Sigmoid colon (tissue), 7 donors: ENCODE data around the gene HBG1. TPM values are rescaled to one million over a fixed set of nuclear protein-coding genes. Genes with fewer than 3 reads are reported as not detected.

Experiments used
- DNase-seq: peaks from one replicate; pipeline ENCODE4 v3.0.0-alpha.2; 2019
- H3K27ac ChIP-seq, 4 donors: fragments of 200-600 bp; sonication (generic); one replicate each; pipeline ENCODE4 v1.5.1; 2016 to 2019; ENCODE audit warnings: mild to moderate bottlenecking in 1 of 4
- H3K27me3 ChIP-seq, 3 donors: fragments of 200-600 bp; sonication (generic); one replicate each; pipeline ENCODE4 v1.5.1; 2019; ENCODE audit warnings: mild to moderate bottlenecking in 1 of 3
- H3K36me3 ChIP-seq, 4 donors: fragments of 200-600 bp; sonication (generic); one replicate each; pipeline ENCODE4 v1.5.1; 2016 to 2019
- H3K4me1 ChIP-seq, 4 donors: fragments of 200-600 bp; sonication (generic); one replicate each; pipeline ENCODE4 v1.5.1; 2017 to 2019
- H3K4me3 ChIP-seq, 4 donors: fragments of 200-600 bp; sonication (generic); one replicate each; pipeline ENCODE4 v1.5.1; 2017 to 2019; ENCODE audit warnings: mild to moderate bottlenecking in 2 of 4, moderate library complexity in 1 of 4
- H3K9me3 ChIP-seq, 4 donors: fragments of 200-600 bp in 3 of 4; sonication (generic) in 3 of 4; one replicate each; pipeline versions ENCODE4 v1.5.1 to v1.6.1; 2013 to 2019
- EP300 ChIP-seq, 4 donors: sonication (generic); formaldehyde crosslinking; IDR thresholded peaks; one replicate each; pipeline ENCODE4 v1.6.1; 2017; ENCODE audit warnings: antibody characterized with exemption in 4 of 4
- POLR2A ChIP-seq, 2 donors: fragments of 450-650 bp; IDR thresholded peaks; one replicate each; pipeline ENCODE4 v1.6.1; 2016; ENCODE audit warnings: antibody characterized with exemption in 2 of 2, mild to moderate bottlenecking in 2 of 2, moderate library complexity in 2 of 2
- POLR2AphosphoS5 ChIP-seq, 4 donors: sonication (generic); formaldehyde crosslinking; IDR thresholded peaks; one replicate each; pipeline ENCODE4 v1.6.1; 2017; ENCODE audit warnings: antibody characterized with exemption in 4 of 4
- WGBS, 2 donors: extraction: QIAGEN DNeasy Blood & Tissue Kit; methylation state at CpG; one replicate each; pipeline ENCODE4 v1.1.7; 2013; 5-methylcytosine and 5-hydroxymethylcytosine counted together
- intact Hi-C: fragments of 100-400 bp; cut with DNase I; formaldehyde crosslinking; loops from one replicate; pipeline ENCODE4 v1.15.1; 2023
- polyA plus RNA-seq, 3 donors: library from polyadenylated mRNA; stranded (reverse); fragments of 200-250 nt; gene quantifications; one replicate each; pipeline ENCODE4 v1.2.3, GENCODE V29; 2013
- total RNA-seq, 4 donors: library from RNA; depleted of rRNA; stranded (reverse); fragments of >200 nt; gene quantifications; one replicate each; pipeline ENCODE4 v1.1.0, GENCODE V29; 2016
- TF ChIP-seq, protein P1 (sequence below), 4 experiments: fragments of 450-650 bp in 3 of 4; fragments of 200-600 bp in 1 of 4; IDR thresholded peaks; one replicate each; pipeline ENCODE4 v1.5.1; 2016 to 2019; ENCODE audit warnings: antibody characterized with exemption in 4 of 4, mild to moderate bottlenecking in 3 of 4, moderate library complexity in 2 of 4
- donor health status: healthy with polysubstance abuse.
- donor health status: Bipolar disorder and iron deficiency.
- donor health status: healthy.

The HBG1 gene
- total and polyA plus RNA-seq, 7 donors: not detected

GRCh38 chr11:5242933-5243815, 6.5 kb downstream of the HBG1 start:
- 63 to 70% methylated on average over 7 of the region's 7 CpGs for WGBS, 2 donors
- no peak for DNase-seq

GRCh38 chr11:5242208-5242607, 7.4 kb downstream of the HBG1 start:
- TF ChIP-seq POLR2AphosphoS5 (IDR thresholded peaks at IDR 0.05) (no peak), EP300 (IDR thresholded peaks at IDR 0.05) (no peak), POLR2A (IDR thresholded peaks at IDR 0.05) (no peak)
- TF ChIP-seq, protein P1, sequence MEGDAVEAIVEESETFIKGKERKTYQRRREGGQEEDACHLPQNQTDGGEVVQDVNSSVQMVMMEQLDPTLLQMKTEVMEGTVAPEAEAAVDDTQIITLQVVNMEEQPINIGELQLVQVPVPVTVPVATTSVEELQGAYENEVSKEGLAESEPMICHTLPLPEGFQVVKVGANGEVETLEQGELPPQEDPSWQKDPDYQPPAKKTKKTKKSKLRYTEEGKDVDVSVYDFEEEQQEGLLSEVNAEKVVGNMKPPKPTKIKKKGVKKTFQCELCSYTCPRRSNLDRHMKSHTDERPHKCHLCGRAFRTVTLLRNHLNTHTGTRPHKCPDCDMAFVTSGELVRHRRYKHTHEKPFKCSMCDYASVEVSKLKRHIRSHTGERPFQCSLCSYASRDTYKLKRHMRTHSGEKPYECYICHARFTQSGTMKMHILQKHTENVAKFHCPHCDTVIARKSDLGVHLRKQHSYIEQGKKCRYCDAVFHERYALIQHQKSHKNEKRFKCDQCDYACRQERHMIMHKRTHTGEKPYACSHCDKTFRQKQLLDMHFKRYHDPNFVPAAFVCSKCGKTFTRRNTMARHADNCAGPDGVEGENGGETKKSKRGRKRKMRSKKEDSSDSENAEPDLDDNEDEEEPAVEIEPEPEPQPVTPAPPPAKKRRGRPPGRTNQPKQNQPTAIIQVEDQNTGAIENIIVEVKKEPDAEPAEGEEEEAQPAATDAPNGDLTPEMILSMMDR (IDR thresholded peaks at IDR 0.05): no peak
- WGBS, 2 donors: 66 to 70% methylated on average over 2 of the region's 2 CpGs
- no peaks in the 10 kb centered on the region for H3K36me3 ChIP-seq
- intact Hi-C loops: no loop called here
- H3K27me3 ChIP-seq: no peaks in the 10 kb centered on the region
- DNase-seq: no peak
- H3K27ac ChIP-seq: no peak overlapping the region
- H3K4me1 ChIP-seq: no peaks in the 10 kb centered on the region
- H3K4me3 ChIP-seq: no peak overlapping the region
- H3K9me3 ChIP-seq: no peaks in the 10 kb centered on the region

More at GRCh38 chr11:5242933-5243815, 6.5 kb downstream of the HBG1 start:
- Histone ChIP-seq H3K27ac (no peak overlapping the region), H3K9me3 (no peaks in the 10 kb centered on the region), H3K4me3 (no peak overlapping the region), H3K36me3 (no peaks in the 10 kb centered on the region), H3K27me3 (no peaks in the 10 kb centered on the region), H3K4me1 (no peaks in the 10 kb centered on the region)
- TF ChIP-seq POLR2A (IDR thresholded peaks at IDR 0.05): no peak
- TF ChIP-seq, protein P1 (IDR thresholded peaks at IDR 0.05): no peak
- no peak for TF ChIP-seq POLR2AphosphoS5 (IDR thresholded peaks at IDR 0.05)
- no peak for TF ChIP-seq EP300 (IDR thresholded peaks at IDR 0.05)
- intact Hi-C loops: no loop called here

GRCh38 chr11:5241458-5241857, 8.2 kb downstream of the HBG1 start:
- DNase-seq: no peak
- Histone ChIP-seq H3K4me1 (no peaks in the 10 kb centered on the region), H3K4me3 (no peak overlapping the region), H3K9me3 (no peaks in the 10 kb centered on the region), H3K36me3 (no peaks in the 10 kb centered on the region), H3K27me3 (no peaks in the 10 kb centered on the region), H3K27ac (no peak overlapping the region)
- intact Hi-C loops: no loop called here
- 57 to 68% methylated on average over 3 of the region's 3 CpGs for WGBS, 2 donors
- TF ChIP-seq POLR2A (IDR thresholded peaks at IDR 0.05) (no peak), POLR2AphosphoS5 (IDR thresholded peaks at IDR 0.05) (no peak)

DNA sequence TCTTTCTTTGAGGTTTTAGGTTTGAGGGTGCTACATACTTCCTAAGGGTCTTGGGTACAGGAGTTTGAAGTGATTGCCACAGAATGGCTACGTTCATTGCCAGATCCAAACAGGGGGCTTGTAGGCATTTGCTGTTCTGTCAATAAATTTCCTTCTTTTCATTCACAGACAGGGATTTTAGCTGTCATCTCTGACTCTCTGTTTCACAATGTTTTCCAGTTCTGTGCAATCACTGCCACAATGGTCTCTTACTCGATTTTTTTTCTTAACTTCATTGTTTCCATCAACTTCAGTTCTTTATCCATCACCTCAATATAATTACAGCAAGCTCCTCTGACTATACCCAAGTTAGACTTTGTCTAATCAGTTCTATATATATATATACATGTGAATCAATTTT, 9.2 kb downstream of the HBG1 start:
- TF ChIP-seq POLR2A (IDR thresholded peaks at IDR 0.05) (no peak), POLR2AphosphoS5 (IDR thresholded peaks at IDR 0.05) (no peak), EP300 (IDR thresholded peaks at IDR 0.05) (no peak)
- TF ChIP-seq, protein P1 (IDR thresholded peaks at IDR 0.05): no peak
- Histone ChIP-seq H3K27me3 (no peaks in the 10 kb centered on the region), H3K27ac (no peak overlapping the region), H3K4me3 (no peak overlapping the region), H3K9me3 (no peaks in the 10 kb centered on the region), H3K4me1 (no peaks in the 10 kb centered on the region), H3K36me3 (no peaks in the 10 kb centered on the region)
- no peak for DNase-seq
- intact Hi-C loops: no loop called here
- 50 to 69% methylated on average over 2 of the region's 2 CpGs for WGBS, 2 donors

DNA sequence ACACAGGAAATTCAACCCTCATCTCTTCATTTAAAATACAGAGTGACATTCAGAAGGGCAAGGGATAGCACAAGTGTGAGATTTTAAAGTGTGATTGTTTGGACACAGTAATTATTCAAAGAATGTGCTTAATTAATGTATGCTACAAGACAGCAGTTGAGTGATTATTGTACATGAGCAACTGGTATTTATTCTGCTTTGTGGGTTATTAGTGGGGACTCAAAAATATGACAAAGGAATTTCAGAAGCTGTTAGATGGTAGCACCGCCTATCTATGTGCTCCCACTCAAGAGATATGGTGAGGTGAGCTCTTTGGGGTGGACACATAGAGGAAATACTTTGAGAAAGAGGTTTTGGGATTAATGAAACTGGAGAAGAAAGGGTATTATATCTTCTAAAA, 9.6 kb downstream of the HBG1 start:
- WGBS, 2 donors: 82 to 86% methylated on average over 1 of the region's 1 CpG
- H3K27me3 ChIP-seq: no peaks in the 10 kb centered on the region
- H3K27ac ChIP-seq: no peak overlapping the region
- no peaks in the 10 kb centered on the region for H3K36me3 ChIP-seq
- H3K4me1 ChIP-seq: no peaks in the 10 kb centered on the region
- no peak for DNase-seq
- TF ChIP-seq, protein P1 (IDR thresholded peaks at IDR 0.05): no peak
- TF ChIP-seq POLR2AphosphoS5 (IDR thresholded peaks at IDR 0.05) (no peak), EP300 (IDR thresholded peaks at IDR 0.05) (no peak), POLR2A (IDR thresholded peaks at IDR 0.05) (no peak)
- intact Hi-C loops: no loop called here
- no peak overlapping the region for H3K4me3 ChIP-seq
- no peaks in the 10 kb centered on the region for H3K9me3 ChIP-seq
